ENCODE results near the gene SNX21.

SNX21 gene

DNA sequence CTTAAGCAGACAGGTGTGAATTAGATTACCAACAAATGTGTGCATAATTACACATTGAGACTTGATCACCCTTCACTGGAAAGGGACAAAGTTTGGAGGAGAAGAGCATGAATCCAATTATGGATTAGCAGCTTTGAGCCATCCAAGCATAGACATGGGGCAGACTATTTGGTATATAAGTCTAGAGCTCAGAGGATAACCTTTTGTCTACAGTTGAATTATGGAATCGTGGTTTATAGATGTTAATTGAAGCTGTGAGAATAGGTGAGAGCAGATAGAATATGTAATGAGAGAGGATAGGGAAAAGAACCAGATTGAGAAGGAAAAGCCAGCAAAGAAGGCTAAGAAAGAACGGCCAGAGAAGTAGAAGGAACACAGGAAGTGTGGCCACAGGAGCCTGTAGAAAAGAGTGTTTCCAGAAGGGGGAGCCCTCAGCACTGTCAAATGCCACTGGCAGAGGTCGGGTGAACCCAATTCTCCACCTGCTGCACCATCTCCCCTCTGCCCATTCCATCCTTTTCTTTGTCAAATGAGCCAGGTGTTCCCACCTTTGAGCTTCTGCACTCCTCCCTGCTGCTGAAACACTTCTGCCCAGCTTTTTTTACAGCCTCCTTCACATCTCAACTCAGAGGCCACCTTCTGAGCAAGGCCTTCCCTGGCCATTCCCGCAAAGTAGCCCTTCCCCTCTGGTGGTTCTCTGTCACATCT, 34.5 kb upstream of the SNX21 start:
- peaks cover 3 to 10% of the 10 kb centered on the region in 2 experiments for H3K4me1 ChIP-seq (ENCODE audit: control insufficient read depth in 1 of 2, insufficient read depth in 1 of 2, low read depth in 1 of 2, low read length in 1 of 2)
- peaks cover 68% of the 10 kb centered on the region for H3K36me3 ChIP-seq
- H3K4me3 ChIP-seq (ENCODE audit: low read depth in 1 of 2, low read length in 1 of 2): no peak overlapping the region
- no peaks in the 10 kb centered on the region for H3K9me3 ChIP-seq
- TF ChIP-seq CTCF (IDR thresholded peaks at IDR 0.05): peak; percentile 59
- peak overlapping the region; percentile 59 for H3K27ac ChIP-seq
- no peaks in the 10 kb centered on the region for H3K27me3 ChIP-seq

GRCh38 chr20:45801851-45802250, 31.7 kb upstream of the SNX21 start:
- Histone ChIP-seq H3K4me3 (ENCODE audit: low read depth in 1 of 2, low read length in 1 of 2) (no peak overlapping the region), H3K36me3 (peaks cover 68% of the 10 kb centered on the region), H3K9me3 (no peaks in the 10 kb centered on the region), H3K4me1 (ENCODE audit: control insufficient read depth in 1 of 2, insufficient read depth in 1 of 2, low read depth in 1 of 2, low read length in 1 of 2) (peaks cover 3 to 10% of the 10 kb centered on the region in 2 experiments), H3K27me3 (no peaks in the 10 kb centered on the region), H3K27ac (no peak overlapping the region)
- no peak for TF ChIP-seq CTCF (IDR thresholded peaks at IDR 0.05)

GRCh38 chr20:45810191-45810970, 23.2 kb upstream of the SNX21 start:
- peaks cover 77% of the 10 kb centered on the region for H3K36me3 ChIP-seq
- H3K4me1 ChIP-seq (ENCODE audit: control insufficient read depth in 1 of 2, insufficient read depth in 1 of 2, low read depth in 1 of 2, low read length in 1 of 2): peaks cover 17 to 18% of the 10 kb centered on the region in 2 experiments
- TF ChIP-seq CTCF (IDR thresholded peaks at IDR 0.05): no peak
- H3K4me3 ChIP-seq (ENCODE audit: low read depth in 1 of 2, low read length in 1 of 2): no peak overlapping the region
- peak overlapping the region; percentile 23 for H3K27ac ChIP-seq
- H3K9me3 ChIP-seq: no peaks in the 10 kb centered on the region
- no peaks in the 10 kb centered on the region for H3K27me3 ChIP-seq

- H3K9me3 ChIP-seq: no peaks in the 10 kb centered on the region
- H3K27me3 ChIP-seq: no peaks in the 10 kb centered on the region
- peak within 1 kb of the TSS; percentile 53 to 61 for H3K4me3 ChIP-seq (ENCODE audit: low read depth in 1 of 2, low read length in 1 of 2)
- peaks cover 74% of the 10 kb centered on the region for H3K36me3 ChIP-seq
- peaks cover 17 to 18% of the 10 kb centered on the region in 2 experiments for H3K4me1 ChIP-seq (ENCODE audit: control insufficient read depth in 1 of 2, insufficient read depth in 1 of 2, low read depth in 1 of 2, low read length in 1 of 2)
- H3K27ac ChIP-seq: peak within 1 kb of the TSS; percentile 35
- no peak for TF ChIP-seq CTCF (IDR thresholded peaks at IDR 0.05)
Observed at GRCh38 chr20:45812157-45813005, 21.2 kb upstream of the SNX21 start, which contains the start of gene UBE2C. UBE2C (plus strand) TSS chr20:45812644; CDS start chr20:45812696, 52 bp downstream.

GRCh38 chr20:45813006-45813340, 20.6 kb upstream of the SNX21 start:
- Histone ChIP-seq H3K36me3 (peaks cover 68% of the 10 kb centered on the region), H3K27ac (no peak overlapping the region), H3K9me3 (no peaks in the 10 kb centered on the region), H3K27me3 (no peaks in the 10 kb centered on the region), H3K4me3 (ENCODE audit: low read depth in 1 of 2, low read length in 1 of 2) (peak overlapping the region; percentile 53 to 61), H3K4me1 (ENCODE audit: control insufficient read depth in 1 of 2, insufficient read depth in 1 of 2, low read depth in 1 of 2, low read length in 1 of 2) (peaks cover 17 to 18% of the 10 kb centered on the region in 2 experiments)
- no peak for TF ChIP-seq CTCF (IDR thresholded peaks at IDR 0.05)

Measured in neutrophil (primary cell).